DMS 273 (cell line): ENCODE measurements around the gene RASGRF1.
"Not testable (repeated sequence)": the region's sequence is repeated elsewhere in the genome, so short reads cannot be mapped to it uniquely, and the experiment has no call there.

Source experiments
- DNase-seq: peaks from one replicate; lab custom pipeline; 2025; ENCODE audit not compliant: unreplicated experiment; lab: John Stamatoyannopoulos, UW

RASGRF1 gene, protein sequence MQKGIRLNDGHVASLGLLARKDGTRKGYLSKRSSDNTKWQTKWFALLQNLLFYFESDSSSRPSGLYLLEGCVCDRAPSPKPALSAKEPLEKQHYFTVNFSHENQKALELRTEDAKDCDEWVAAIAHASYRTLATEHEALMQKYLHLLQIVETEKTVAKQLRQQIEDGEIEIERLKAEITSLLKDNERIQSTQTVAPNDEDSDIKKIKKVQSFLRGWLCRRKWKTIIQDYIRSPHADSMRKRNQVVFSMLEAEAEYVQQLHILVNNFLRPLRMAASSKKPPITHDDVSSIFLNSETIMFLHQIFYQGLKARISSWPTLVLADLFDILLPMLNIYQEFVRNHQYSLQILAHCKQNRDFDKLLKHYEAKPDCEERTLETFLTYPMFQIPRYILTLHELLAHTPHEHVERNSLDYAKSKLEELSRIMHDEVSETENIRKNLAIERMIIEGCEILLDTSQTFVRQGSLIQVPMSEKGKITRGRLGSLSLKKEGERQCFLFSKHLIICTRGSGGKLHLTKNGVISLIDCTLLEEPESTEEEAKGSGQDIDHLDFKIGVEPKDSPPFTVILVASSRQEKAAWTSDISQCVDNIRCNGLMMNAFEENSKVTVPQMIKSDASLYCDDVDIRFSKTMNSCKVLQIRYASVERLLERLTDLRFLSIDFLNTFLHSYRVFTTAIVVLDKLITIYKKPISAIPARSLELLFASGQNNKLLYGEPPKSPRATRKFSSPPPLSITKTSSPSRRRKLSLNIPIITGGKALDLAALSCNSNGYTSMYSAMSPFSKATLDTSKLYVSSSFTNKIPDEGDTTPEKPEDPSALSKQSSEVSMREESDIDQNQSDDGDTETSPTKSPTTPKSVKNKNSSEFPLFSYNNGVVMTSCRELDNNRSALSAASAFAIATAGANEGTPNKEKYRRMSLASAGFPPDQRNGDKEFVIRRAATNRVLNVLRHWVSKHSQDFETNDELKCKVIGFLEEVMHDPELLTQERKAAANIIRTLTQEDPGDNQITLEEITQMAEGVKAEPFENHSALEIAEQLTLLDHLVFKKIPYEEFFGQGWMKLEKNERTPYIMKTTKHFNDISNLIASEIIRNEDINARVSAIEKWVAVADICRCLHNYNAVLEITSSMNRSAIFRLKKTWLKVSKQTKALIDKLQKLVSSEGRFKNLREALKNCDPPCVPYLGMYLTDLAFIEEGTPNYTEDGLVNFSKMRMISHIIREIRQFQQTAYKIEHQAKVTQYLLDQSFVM (N-terminal part only)

DNA sequence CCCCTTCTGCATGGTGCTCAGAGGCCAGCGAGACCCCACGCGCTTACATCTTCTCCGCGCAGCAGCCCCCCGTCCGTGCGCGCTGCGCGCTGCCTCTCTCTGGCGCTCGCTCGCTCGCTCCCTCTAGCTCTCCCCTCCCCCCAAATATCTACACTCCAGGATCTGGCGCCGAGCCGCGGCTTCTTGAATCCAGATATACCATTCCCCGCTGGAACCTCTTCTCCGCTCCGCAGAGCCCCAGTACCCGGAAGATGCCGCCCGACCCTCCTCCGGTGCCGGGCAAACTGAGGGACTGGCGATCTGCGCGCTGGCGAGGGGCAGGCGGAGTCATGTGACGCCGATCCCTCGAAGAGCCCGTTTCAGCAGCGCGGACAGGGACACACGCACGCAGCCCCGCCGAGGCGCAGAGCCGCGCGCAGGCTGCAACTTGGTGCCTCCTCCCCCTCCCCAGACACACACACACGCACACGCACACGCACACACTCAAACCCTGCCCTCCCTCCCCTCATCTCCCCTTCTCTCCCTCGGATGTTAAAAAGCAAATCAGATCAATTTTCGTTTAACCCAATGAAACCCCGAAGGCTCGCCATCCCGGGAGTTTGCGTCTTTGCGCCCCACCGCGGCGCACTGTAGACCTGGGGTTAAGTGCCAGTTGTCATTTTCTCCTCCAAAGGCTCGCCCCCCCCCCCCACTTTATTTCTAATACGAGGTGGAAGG, at the start of gene RASGRF1:
Gene RASGRF1, minus strand, starts transcription at position 294 of the 717 bp plus-strand sequence. Its CDS starts 282 bp downstream, at position 12.
- peak; percentile 43 for DNase-seq

DNA sequence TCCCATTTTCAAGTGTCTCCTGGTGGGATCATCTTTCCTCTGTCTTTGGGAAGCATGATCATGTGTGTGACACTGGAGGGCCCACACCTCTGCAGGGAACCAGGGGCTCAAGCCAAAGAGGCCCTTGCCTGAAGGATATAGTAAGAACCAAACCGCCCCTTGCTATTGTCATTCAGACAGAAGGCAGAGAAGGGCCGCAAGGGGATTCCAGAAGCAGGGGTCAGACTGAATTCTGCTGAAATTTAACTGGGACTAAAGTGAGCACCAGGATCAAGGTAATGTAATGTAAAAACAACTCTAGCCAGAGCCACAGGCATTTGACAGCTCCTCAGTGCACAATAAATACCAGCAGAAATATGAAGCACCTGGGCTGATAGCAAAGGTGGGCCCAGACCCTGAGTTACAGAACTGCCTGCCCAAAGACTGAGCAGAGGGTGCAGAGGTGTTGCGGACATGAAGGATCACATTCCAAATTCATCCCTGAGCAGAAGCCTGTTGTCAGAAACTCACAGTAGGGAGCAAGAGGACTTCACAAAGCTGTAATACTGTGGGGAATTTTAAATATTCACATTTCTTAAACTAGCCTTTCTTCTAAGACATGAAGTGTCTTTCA, 46.0 kb upstream of the RASGRF1 start:
- DNase-seq: no peak

DNA sequence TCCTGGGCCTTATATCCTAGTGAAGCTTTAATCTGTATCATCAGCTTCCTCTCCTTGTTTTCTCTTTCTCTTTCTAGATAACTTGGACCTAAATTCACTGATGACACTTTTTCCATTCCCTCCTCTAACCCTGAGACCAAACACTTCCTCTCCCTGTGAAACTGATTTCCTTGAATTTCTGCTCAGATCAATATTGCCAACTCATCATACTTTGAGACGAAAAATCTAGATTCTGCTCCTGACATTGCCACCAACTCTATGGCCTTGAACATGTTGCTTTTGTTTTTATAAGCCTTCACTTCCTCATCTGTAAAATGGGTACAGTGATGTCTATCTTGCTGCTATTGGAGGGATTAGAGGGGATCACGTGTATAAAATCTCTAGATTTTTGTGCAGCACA, 42.7 kb upstream of the RASGRF1 start:
- DNase-seq: no peak

DNA sequence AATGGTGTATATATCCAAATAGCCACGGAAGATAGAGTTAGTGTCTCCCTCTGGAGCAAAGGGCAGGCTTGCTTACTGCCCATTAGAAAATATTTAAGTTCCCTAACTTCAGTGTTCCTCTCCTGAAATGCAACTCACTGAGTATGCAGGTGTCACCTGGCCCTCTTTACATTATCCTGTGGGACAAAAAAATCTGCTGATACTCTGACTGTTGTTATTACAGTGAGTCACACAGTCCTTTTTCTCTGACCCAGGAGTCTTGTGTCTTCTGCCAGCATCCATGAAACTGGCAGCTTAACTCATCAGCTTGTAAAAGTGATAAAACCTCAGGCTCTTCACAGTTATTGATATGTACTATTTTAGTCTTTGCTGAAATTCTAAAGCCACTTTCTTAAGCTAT, 42.2 kb upstream of the RASGRF1 start:
- DNase-seq: no peak

DNA sequence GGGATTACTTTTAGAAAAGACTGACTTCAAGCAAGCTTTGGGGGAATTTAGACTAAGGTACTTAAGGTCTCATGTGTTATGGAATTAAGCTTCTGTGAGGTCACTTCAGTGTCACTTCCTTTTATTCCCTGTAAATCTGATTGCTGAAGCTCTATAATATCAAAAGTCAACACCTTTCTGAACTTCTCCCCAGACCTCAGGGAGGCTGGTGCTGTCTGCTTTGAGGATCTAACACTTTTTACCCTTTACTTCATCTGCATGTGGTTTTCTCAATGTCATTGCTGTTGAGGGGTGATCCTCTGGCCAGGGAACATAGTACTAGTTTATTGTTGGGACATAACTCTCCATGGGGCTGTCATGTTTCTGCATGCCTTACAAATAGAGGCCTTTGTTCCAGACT, 41.8 kb upstream of the RASGRF1 start:
- DNase-seq: no peak

DNA sequence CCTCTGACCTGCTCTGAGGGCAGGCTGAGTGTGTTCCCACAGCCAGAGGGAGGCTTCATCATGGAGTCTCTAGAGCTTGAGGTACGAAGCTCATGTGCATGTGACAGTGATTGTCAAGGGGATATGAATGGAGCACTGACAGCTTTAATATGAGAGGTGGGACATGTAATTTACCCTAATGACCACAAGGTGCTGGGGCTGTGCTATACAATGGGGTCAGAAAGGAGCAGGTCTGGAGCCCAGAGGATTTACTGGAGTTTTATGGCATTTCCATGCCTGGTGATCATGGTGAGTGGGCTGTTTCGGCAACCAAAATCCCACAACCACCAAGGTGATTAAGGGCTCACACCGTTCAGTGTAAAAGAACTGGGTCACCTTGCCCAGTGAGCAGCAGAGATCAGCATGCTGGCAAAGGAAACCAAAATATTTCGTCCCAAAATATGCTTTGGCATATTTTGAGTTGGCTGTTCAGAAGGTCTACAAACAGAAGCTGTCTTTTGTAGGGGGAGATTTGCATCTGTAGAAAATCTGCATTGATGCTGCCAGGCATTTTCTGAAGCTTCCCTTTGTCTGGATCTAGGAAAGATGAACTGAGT, 40.1 kb upstream of the RASGRF1 start:
- DNase-seq: no peak

DNA sequence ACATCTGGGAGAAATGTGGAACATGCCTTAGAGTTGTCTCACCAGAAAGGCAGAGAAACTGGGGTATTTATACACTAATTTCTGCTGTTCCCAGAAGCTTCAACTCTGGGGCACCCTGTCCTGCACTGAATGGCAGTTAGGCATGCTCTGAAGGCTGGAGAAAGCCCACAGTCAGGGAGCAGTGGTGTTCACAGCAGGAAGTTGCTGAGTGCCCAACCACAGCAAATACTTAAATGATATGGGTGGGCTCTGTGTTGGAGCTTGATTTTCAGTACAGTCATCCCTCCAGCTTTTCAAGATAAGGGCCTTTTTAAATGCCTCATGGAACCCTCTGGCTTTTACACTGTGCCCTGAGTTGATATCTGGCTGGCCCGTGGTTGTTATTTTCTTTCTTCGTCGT, 38.7 kb upstream of the RASGRF1 start:
- no peak for DNase-seq

DNA sequence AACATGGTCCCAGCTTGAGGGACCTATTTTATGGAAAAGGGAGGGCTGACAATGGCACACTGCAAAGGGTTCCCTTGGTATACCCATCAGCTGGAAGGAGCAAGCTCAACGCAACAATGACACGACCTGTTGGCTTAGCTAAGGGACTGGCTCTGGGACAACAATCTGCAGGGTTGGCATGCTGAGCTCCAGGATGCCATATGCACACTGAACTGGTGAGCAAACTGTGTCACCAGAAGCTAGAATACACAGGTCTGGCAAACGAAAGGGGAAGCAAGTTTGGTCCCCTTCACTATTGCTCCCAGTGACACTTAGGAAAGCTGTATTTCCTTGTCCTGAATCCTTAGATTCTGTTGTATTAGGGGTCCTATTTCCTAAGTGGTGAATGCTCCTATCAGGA, 38.0 kb upstream of the RASGRF1 start:
- no peak for DNase-seq

DNA sequence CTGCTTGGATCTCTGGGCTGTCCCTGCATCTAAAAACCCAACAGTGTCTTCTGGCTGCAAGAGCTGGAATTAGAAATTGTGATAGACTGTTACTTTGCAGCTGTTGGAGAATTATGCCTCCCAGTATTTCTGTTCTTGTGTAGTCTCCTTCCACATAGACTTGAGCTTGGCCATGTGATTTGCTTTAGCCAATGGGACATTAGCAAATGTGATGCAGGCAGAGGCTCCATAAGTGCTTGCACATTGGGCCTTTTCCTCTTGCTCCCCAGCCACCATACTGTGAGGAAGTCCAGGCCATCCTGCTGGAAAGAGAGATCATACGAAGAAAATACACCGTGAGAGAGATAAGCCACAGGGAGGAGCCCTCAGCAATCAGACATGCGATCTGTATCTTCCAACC, 33.8 kb upstream of the RASGRF1 start:
- DNase-seq: no peak

DNA sequence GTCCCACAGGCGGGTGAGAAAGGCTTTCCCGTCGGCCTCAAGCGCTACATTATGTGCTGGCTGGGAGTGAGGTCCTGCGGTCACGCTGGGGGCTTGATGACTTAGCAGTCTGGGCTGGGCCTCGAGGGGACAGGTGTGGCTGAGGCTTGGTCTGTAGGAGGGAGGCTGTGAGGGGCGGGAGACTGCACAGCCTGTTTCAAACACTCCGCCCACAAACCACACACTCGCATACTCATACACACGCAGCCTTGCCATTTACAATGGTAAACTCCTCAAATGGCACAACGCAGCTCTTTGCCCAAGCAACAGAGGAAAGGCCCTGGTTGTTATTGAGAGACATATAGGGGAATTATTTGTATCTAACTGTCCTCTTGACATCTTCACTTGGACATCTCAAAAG, 32.4 kb upstream of the RASGRF1 start:
- no peak for DNase-seq

DNA sequence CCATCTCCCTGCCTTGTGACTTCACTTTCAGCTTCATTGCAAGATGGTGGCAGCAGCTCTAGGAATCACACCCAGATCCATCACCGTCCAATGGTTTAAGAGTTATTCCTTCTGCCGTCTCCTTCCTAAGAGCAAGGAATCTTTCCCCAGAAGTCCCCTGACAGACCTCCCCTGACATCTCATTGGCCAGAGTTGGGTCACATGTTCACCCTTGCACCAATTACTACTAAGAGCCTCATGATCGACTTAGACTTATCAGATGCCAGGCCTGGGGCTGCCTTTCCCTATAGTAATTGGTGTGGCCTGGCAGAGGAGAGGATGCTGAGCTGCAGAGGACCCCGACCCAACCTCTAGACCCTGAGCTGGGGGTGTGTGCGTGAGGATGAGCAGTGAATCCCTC, 31.8 kb upstream of the RASGRF1 start:
- no peak for DNase-seq

DNA sequence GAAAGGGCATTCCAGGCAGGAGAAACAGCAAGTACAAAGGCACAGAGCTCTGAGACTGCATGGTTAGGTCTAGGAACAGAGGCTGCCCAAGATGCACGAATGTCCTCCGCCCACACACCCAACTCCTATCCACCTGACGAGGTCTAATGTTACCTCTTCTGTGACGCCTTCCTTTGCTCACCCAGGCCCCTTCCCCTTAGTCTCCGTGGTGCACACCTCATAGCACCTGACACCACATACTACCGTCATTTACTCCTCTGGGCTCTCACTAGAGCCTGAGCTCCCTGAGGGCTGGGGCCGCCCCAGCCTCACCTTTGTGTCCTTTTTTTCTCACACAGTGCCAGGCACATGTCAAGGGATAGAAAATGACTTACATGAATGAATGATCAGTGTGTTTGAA, 31.0 kb upstream of the RASGRF1 start:
- no peak for DNase-seq

DNA sequence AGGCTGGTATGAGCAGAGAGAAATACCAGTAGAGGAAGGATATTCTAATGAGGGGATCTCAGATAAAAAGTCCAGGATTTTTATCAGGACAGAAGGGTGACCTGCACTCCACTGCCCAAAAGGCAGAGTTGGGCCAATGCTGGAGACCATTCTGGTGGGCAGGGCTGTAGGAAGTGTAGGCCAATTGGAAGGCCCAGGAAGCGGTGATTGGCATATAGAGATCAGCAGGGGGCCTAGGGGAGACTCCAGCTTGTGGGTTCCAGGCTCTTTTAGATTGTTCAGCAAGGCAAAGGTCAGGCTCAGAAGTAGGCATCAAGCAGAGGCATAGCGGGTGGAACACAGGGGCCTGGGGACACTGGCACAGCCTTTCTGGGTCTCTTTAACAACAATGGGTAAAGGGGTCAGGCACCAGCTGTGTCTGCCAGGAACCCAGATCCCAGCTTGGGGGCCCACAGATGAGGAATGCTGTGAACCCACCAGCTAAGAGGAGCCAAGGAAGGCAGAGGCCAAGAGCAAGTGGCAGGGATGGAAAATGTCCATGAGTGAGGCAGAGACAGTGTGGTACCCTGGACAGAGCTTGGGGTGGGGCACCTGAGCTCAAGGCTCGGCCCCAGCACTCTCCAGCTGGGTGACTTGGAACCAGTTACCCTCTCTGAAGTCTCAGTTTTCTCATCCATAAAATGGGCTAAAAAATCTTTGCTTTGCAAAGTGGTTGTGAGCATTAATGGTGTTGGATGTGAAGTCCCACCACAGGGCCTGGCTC, 27.0 kb upstream of the RASGRF1 start:
- DNase-seq: no peak

DNA sequence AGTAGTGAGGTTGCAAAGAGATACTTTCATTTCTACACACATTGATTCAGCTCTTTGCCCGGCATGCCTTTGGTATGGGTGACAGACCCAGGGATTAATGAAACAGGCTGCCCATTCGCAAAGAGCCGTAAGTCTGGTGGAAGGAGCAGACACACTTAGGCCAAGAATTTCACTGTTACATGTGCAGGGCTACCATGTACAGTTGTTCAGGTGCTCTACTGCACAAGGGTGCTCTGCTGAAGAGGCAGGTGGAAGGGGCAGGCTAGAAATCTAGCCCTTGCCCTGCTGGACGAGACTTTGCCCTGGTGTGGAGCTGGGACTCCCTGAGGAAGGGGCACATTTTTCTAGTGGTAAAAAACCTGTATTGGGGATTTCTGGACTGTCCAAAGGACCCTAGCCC, 26.2 kb upstream of the RASGRF1 start:
- DNase-seq: no peak

DNA sequence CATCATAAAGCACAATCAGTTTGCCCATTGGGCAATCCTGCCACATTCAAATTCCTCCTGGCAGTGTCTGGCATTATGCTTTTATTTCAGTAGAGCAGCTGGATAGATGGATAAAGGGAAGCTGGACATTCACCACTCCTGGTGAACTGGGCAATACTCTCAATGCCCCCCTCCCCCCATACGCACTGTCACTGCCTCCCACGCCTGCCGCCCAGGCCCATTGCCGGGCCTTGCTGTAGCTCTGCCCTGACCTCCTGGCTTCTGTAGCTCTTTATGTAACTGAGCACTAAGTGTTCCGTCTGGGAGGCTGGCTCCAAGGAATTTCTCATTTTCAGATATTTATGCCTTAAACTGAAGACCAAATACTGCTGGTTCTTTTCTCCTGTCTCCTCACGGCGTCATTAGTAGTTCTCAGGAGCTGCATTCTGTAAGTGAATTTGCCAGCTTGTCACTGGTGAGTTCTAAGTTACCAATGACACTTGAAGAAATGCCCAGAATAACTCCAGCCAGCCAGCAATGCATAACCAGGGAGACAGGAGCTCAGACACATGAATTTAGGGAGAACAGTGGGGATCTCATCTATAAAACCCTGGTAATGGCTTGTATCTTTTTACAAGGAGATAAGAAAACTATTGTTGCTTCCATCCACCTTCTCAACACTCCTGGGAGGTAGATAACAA, 25.5 kb upstream of the RASGRF1 start:
- DNase-seq: no peak

DNA sequence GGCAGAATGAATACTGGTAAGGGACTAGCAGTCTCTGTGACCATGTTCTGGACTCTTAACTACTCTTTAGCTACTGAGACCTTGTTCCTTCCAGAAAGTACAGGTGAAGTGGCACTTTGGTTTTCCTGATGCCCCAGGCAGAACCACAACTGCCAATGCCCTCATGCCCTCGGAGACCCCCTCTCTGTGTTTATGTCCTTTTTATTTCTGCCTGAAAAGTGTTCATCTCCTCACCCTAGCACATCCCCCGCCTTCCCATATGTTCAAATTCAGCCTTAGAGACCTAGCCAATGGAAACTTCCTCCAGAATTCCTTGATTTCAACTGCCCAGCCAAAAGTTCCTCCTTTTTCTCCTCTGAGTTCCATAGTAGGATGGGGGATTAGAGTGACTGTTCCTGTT, 23.3 kb upstream of the RASGRF1 start:
- no peak for DNase-seq

DNA sequence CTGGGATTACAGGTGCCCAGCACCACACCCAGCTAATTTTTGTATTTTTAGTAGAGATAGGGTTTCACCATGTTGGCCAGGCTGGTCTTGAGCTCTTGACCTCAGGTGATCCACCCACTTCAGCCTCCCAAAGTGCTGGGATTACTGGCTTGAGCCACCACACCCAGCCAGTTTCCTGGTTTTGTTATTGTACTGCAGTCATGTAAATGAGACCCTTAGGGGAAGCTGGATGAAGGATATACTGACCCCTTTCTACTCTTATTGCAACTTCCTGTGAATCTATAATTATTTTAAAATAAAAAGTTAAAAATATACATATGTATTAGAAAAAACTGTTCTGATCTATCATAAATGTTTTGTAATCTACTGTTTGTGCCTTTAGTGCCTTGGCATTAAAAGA, 20.8 kb upstream of the RASGRF1 start:
- DNase-seq: not testable (repeated sequence)

DNA sequence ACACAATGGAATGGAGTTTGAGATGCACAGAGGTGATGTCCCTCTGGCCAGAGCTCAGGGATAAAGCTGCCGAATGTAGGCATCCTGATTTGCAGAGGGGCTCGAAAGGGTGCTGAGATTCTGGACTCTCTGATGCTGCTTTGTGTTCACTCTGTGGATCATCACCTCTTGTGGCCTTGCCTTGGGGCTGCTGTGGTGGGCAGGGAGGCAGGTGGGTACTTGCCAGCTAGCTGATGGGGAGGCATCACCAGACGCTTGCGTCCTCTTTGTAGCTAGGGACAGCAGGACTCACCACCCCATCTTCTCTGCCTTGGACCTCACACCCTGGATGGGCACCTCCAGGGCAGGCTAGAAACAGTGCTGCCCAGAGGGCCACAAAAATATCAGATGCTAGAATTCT, 14.6 kb upstream of the RASGRF1 start:
- DNase-seq: no peak

DNA sequence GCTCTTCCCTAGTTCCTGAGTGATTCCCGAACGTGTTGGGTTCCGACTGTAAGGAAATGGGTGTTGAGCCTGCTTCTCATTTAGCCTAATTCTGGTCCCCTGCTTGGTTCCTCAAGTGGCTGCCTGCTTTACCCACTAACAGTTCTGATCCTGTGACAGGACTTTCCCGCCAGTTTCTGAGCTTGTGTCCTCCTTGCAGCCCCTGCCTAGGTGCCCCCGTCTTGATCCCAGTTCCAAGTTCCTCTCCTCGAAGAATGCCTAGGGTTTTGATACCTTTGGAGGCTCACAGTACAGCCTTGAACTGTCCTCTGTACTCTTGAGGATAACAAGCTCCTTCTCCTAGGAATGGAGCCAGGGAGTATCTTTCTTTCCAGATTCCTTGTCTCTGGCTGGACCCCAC, 12.0 kb upstream of the RASGRF1 start:
- DNase-seq: no peak
